Activated CD8-positive, alpha-beta T cell treated with anti-CD3 and anti-CD28 coated beads, Interleukin-2, amount 10 ng/mL, durations not matched to agents 7 days and 5 days (primary cell): ENCODE measurements around the gene RARA. TPM values are rescaled to one million over a fixed set of nuclear protein-coding genes. Genes with fewer than 3 reads are reported as not detected.

Experiments
- ATAC-seq: fragments of 150-1000 bp; cut with Tn5 transposase; one replicate; pipeline ENCODE4 v1.10.0; 2021; ENCODE audit warnings: moderate library complexity
- CTCF ChIA-PET: fragments of 350-600 bp; sonication (Branson Sonifier 250); formaldehyde crosslinking; loops from one replicate; lab custom pipeline; 2021; ENCODE audit warnings: antibody characterized with exemption; lab: Charles Lee
- POLR2A ChIA-PET: fragments of 350-600 bp; sonication (Branson Sonifier 250); formaldehyde crosslinking; loops from one replicate; lab custom pipeline; 2021; ENCODE audit warnings: antibody characterized with exemption; lab: Charles Lee
- DNase-seq: peaks from one replicate; pipeline ENCODE4 v3.0.0-alpha.2; 2020
- H3K27ac Mint-ChIP-seq: one replicate; pipeline ENCODE4 v1.8.0; 2021; ENCODE audit warnings: mild to moderate bottlenecking, mixed read lengths
- H3K27me3 Mint-ChIP-seq: one replicate; pipeline ENCODE4 v1.8.0; 2021; ENCODE audit warnings: low read depth, mixed read lengths
- H3K36me3 Mint-ChIP-seq: one replicate; pipeline ENCODE4 v1.8.0; 2021; ENCODE audit warnings: low read depth, mixed read lengths
- H3K4me1 Mint-ChIP-seq: one replicate; pipeline ENCODE4 v1.8.0; 2021; ENCODE audit warnings: low read depth, mixed read lengths
- H3K4me3 Mint-ChIP-seq: one replicate; pipeline ENCODE4 v1.8.0; 2021; ENCODE audit warnings: mild to moderate bottlenecking, mixed read lengths
- H3K9me3 Mint-ChIP-seq: one replicate; pipeline ENCODE4 v1.8.0; 2022; ENCODE audit warnings: mixed read lengths; ENCODE audit not compliant: insufficient read depth
- total RNA-seq, 2 experiments: library from RNA; stranded (reverse); gene quantifications; one replicate each; pipeline ENCODE4 v1.2.3, GENCODE V29; 2021

The RARA gene
- total RNA-seq, 2 experiments from 2014 or later, result 61.1 to 63.2 TPM

DNA sequence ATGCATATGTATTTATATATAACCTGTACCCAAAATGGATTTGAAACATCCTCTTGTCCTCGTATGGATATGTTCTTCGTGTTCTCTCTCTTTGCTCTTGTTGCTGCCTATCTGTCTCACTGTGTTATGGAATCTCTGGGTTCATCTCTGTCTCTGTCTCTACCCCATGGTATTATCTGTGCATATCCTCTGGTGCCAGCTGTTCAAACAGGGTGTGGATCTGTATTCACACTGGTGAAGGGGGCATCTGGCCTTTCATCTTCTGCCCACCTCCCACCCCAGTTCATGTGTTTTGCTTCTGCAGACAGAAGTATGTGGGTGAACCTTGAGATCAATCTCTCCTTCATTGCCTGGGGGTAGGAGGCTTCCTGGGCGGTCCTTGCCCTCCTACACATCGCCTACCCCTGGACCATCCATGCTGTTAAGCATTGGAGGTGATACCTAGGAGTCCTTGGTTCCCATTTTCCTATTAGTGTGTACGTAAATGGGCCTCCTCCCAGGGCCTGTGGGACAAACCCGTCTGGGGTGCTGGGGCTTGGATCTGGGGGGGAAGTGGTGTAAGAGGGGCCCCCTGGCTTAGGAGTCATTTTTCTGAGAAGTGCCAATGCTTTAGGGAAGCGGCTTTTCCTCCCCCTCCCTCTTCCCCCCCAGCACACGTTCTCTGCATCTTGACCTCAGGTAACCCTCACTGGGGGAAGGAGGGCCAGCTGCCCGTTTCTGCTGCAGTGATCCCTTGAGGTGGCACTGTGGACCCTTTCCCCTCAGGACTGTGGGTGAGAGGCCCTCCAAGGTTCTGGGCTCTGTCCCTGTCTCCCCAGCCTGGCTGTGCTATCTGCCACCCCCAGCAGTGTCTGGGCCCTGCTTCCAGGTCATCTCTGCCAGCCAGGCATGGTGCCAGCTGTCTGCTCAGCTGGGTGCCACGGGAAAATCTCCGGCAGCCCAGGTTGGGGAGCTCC, 21.1 kb downstream of the RARA start:
- POLR2A ChIA-PET, result interaction anchor here (1.1 to 2.2 kb wide), 3 partner anchors 9 to 14 kb away, joined by 3 to 5 read pairs (median 5); no protein-coding TSS in a partner anchor
- Mint-ChIP-seq H3K4me1 (peaks cover 95% of the 10 kb centered on the region), H3K9me3 (no peaks in the 10 kb centered on the region), H3K4me3 (peak overlapping the region; percentile 40), H3K27me3 (no peaks in the 10 kb centered on the region), H3K27ac (peak overlapping the region; percentile 77), H3K36me3 (peaks cover 64% of the 10 kb centered on the region)
- CTCF ChIA-PET, result interaction anchor here (0.6 to 2.8 kb wide), 6 partner anchors 11 to 28 kb away, joined by 3 to 17 read pairs (median 5); no protein-coding TSS in a partner anchor
- ATAC-seq, result peak; percentile 30
- DNase-seq, result peak; percentile 55

DNA sequence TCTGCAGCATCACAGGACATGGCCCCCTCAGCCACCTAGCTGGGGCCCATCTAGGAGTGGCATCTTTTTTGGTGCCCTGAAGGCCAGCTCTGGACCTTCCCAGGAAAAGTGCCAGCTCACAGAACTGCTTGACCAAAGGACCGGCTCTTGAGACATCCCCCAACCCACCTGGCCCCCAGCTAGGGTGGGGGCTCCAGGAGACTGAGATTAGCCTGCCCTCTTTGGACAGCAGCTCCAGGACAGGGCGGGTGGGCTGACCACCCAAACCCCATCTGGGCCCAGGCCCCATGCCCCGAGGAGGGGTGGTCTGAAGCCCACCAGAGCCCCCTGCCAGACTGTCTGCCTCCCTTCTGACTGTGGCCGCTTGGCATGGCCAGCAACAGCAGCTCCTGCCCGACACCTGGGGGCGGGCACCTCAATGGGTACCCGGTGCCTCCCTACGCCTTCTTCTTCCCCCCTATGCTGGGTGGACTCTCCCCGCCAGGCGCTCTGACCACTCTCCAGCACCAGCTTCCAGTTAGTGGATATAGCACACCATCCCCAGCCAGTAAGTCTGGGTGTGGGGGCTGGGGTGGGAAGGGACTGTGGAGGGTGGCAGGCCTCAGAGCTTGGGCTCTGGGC, 22.0 kb downstream of the RARA start:
- Mint-ChIP-seq H3K36me3 (peaks cover 63% of the 10 kb centered on the region), H3K4me3 (peak overlapping the region; percentile 40), H3K27me3 (no peaks in the 10 kb centered on the region), H3K9me3 (no peaks in the 10 kb centered on the region), H3K27ac (peak overlapping the region; percentile 77), H3K4me1 (peaks cover 88% of the 10 kb centered on the region)
- ChIA-PET POLR2A (interaction anchor here (1.1 to 2.2 kb wide), 3 partner anchors 9 to 15 kb away, joined by 3 to 5 read pairs (median 5); no protein-coding TSS in a partner anchor), CTCF (interaction anchor here (0.6 to 2.8 kb wide), 7 partner anchors 10 to 27 kb away, joined by 3 to 17 read pairs (median 4); no protein-coding TSS in a partner anchor)
- ATAC-seq, result no peak
- DNase-seq, result no peak

DNA sequence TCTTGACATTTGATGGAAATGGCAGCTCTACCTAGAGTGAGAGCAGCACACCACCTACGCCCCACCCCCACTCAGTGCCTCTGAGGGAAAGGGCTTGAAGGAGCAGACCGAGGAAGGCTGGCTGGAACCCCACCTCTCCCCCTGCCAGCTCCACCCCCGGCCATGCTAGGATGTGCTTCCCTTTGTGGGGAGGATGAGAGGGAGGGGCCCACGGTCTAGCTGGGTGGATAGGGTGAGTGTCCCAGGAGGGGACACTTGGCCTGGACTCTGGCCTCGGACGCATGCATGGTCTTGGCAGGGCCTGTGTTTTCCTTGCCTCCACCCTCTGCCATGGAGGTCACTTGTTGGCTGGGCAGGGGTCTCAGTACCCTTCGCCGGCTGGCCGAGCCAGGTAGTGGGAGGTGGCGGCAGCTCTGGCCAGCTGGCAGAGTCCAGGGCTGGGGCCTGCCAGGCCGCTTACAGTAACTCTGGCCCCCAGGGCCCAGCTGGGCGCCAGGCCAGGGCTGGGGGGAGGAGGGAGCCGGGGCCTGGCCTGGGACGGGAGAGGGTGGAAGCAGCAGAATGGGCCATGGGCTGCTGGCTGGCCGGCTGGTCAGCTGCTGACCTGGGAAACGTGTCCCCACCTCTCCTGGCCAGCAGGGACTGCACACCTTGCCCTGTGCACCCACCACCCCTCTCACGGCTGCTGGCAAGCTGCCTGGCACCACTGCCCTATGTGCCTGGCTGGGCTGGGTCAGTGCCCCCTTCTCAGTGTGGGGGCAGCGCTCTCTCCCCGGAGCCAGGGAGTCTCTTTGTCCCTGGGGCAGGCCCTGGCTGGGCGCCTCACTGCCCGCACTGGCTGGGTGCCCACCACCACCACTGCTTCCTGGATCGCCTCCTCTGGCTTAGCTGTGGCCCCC, 23.0 kb downstream of the RARA start:
- Mint-ChIP-seq H3K27me3 (no peaks in the 10 kb centered on the region), H3K27ac (peak overlapping the region; percentile 73), H3K36me3 (peaks cover 61% of the 10 kb centered on the region), H3K4me3 (peak overlapping the region; percentile 40), H3K9me3 (no peaks in the 10 kb centered on the region), H3K4me1 (peaks cover 84% of the 10 kb centered on the region)
- ChIA-PET CTCF (interaction anchor here (0.9 to 2.8 kb wide), 5 partner anchors 13 to 28 kb away, joined by 3 to 17 read pairs (median 4); no protein-coding TSS in a partner anchor), POLR2A (interaction anchor here (2.0 to 2.2 kb wide), 2 partner anchors 11 to 16 kb away, joined by 5 read pairs; no protein-coding TSS in a partner anchor)
- ATAC-seq (no peak), DNase-seq (peak; percentile 40)

DNA sequence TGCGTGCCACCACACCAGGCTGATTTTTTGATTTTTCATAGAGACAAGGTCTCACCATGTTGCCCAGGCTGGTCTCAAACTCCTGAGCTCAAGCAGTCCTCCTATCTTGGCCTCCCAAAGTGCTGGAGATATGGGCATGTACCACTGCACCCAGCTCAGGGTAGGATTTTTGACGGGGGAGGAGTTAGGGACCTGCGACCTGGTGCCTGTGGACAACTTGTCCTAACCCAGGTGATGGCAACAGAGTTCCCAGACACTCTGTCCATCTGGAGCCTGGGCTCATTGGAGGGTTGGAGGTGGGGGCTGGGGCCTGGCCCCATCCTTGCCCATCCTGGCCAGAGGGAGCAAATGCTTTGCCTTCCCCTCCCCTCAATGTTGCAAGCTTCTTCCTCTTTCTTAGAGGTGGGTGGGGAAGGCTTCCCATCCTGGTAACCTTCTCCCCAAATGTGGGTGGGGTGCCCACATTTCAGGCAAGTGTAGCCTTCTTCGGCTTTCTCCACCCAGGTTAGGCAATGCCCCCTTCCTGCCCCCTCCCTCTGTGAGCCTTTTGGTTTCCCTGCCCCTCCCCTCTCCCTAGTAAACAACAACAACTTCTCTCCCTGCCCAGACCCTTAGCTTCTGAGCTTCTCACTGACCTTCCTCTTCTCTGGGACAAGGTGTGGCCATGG, 24.9 kb downstream of the RARA start:
- no peak overlapping the region for H3K4me3 Mint-ChIP-seq
- no peak for ATAC-seq
- H3K27me3 Mint-ChIP-seq, result no peaks in the 10 kb centered on the region
- peaks cover 60% of the 10 kb centered on the region for H3K36me3 Mint-ChIP-seq
- peak overlapping the region; percentile 72 for H3K27ac Mint-ChIP-seq
- ChIA-PET CTCF (interaction anchor here (0.7 to 1.9 kb wide), 5 partner anchors 9 to 31 kb away, joined by 3 to 9 read pairs (median 4); no protein-coding TSS in a partner anchor), POLR2A (interaction anchor here (0.9 to 1.6 kb wide), 3 partner anchors 9 to 21 kb away, joined by 3 to 8 read pairs (median 5); no protein-coding TSS in a partner anchor)
- H3K4me1 Mint-ChIP-seq, result peaks cover 84% of the 10 kb centered on the region
- H3K9me3 Mint-ChIP-seq, result no peaks in the 10 kb centered on the region
- no peak for DNase-seq

DNA sequence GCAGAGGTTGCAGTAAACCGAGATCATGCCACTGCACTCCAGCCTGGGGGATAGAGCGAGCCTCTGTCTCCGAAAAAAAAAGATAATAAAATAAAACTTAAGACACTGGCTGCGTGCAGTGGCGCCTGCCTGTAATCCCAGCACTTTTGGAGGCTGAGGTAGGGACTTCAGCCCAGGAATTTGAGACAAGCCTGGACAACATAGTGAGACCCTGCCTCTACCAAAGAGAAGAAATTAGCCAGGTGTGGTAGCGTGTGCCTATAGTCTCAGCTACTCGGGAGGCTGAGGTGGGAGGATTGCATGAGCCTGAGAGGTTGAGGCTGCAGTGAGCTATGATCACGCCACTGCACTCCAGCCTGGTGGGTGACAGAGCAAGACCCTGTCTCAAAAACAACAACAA, 26.6 kb downstream of the RARA start:
- no peak for DNase-seq
- Mint-ChIP-seq H3K36me3 (peaks cover 70% of the 10 kb centered on the region), H3K4me3 (no peak overlapping the region), H3K27ac (no peak overlapping the region), H3K4me1 (peaks cover 86% of the 10 kb centered on the region), H3K27me3 (no peaks in the 10 kb centered on the region), H3K9me3 (no peaks in the 10 kb centered on the region)
- ChIA-PET CTCF (interaction anchor here (0.8 to 1.8 kb wide), 2 partner anchors 33 to 47 kb away, joined by 4 read pairs; no protein-coding TSS in a partner anchor), POLR2A (no interaction called here)
- no peak for ATAC-seq

DNA sequence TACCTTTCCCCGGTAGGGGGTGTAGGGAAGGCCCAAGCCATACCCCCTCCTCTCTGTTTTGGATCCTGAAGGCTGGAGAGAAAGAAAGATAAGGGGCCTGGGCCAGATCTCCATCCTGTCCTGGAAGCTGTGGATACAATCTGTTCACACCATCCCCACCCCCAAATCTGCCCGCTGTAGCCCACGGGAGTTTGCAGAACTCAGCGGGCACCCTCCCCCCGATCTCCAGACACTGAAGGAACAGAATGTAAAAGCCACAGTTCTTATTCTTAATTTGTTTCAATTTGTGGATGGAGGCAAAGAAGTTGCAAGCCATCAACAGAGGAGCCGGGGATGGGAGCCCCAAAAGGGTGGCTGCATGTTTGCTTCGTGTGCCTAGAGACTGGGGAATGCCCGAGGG, 28.4 kb downstream of the RARA start:
- no peak for ATAC-seq
- Mint-ChIP-seq H3K27me3 (no peaks in the 10 kb centered on the region), H3K4me3 (no peak overlapping the region), H3K36me3 (peaks cover 60% of the 10 kb centered on the region), H3K27ac (peak overlapping the region; percentile 71), H3K4me1 (peaks cover 79% of the 10 kb centered on the region), H3K9me3 (no peaks in the 10 kb centered on the region)
- no peak for DNase-seq
- ChIA-PET CTCF (no interaction called here), POLR2A (interaction anchor here (1.1 to 1.6 kb wide), 2 partner anchors 10 to 18 kb away, joined by 3 to 6 read pairs; no protein-coding TSS in a partner anchor)

DNA sequence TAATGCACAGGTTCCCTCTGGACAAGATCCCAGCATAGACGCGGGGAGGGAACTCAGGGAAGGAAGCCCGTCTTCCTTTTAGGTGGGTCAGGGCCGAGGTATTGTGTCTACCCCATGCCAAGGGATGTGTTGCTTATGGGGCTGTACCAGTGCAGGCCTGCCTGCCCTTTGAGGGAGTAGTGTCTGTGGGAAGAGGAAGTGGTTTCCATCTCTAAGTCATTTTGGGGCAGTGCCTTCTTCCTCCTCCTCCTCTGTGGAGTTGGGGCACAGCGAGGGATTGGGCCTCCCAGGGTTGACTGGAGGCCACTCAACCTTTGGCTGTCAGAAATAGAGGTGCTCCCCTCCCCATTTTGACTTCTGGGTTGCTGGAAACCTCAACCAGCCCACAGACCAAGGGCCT, 29.1 kb downstream of the RARA start:
- ChIA-PET POLR2A (no interaction called here), CTCF (interaction anchor here (1.9 kb wide), 1 partner anchor 17 kb away, joined by 4 read pairs; no protein-coding TSS in a partner anchor)
- H3K4me1 Mint-ChIP-seq, result peaks cover 78% of the 10 kb centered on the region
- H3K9me3 Mint-ChIP-seq, result no peaks in the 10 kb centered on the region
- peak overlapping the region; percentile 22 for H3K4me3 Mint-ChIP-seq
- no peak for DNase-seq
- peak overlapping the region; percentile 71 for H3K27ac Mint-ChIP-seq
- peaks cover 58% of the 10 kb centered on the region for H3K36me3 Mint-ChIP-seq
- H3K27me3 Mint-ChIP-seq, result no peaks in the 10 kb centered on the region
- ATAC-seq, result no peak

DNA sequence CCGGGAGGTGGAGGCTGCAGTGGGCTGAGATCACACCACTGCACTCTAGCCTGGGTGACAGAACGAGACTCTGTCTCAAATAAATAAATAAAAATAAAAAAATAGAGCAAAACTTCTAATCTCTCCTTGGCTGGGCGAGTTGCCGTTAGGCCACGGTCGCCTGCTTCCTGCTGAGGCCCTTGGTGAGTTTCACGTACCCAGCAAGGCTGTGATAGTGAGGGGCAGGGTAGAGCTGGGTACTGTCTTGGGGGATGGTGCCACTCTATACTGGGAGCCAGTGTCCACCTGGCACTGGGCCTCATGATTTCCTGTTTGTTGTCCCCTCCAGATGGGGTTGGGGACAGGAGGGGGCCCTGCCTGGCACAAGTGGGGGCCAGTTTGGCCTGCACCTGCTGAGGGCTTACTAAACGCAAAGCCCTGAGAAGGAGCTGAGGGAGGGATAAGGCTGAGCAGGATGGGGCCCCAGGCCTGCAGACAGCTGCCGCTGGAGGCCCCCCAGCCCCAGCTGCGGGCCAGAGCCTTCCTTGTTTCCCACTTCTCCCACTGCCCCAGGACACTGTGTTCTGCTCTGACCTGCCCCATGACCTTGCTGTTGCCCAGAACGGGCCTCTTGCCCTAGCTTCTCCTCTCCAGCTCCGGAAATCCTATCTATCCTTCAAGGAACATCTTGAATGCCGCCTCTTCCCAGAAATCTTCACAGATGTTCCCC, 30.1 kb downstream of the RARA start:
- ChIA-PET CTCF (interaction anchor here (1.0 to 2.4 kb wide), 6 partner anchors 11 to 193 kb away, joined by 3 to 14 read pairs (median 3); no protein-coding TSS in a partner anchor), POLR2A (interaction anchor here (1.3 to 3.4 kb wide), 2 partner anchors 12 to 16 kb away, joined by 5 to 20 read pairs; no protein-coding TSS in a partner anchor)
- no peak for ATAC-seq
- H3K9me3 Mint-ChIP-seq, result no peaks in the 10 kb centered on the region
- H3K27ac Mint-ChIP-seq, result peak overlapping the region; percentile 48
- H3K4me1 Mint-ChIP-seq, result peaks cover 78% of the 10 kb centered on the region
- H3K4me3 Mint-ChIP-seq, result no peak overlapping the region
- no peak for DNase-seq
- H3K36me3 Mint-ChIP-seq, result peaks cover 57% of the 10 kb centered on the region
- no peaks in the 10 kb centered on the region for H3K27me3 Mint-ChIP-seq

DNA sequence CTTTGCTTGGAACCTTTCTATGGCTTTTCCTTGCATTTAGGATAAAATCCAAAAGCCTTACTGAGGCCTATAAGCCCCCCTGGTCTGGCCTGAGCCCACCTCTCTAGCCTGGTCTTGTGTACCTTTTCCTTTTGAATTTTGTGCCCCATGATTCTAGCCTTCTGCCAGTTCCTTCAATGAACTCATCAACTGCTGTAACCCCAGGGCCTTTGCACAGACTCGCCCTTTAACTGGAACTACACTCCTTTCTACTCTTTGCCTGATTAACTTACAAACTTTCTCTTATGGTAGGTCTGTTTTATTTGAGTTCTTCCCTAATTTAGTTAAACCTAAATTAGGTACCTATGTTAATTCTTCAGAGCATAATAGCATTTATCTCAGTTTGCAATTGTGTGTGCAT, 31.3 kb downstream of the RARA start:
- Mint-ChIP-seq H3K4me1 (peaks cover 77% of the 10 kb centered on the region), H3K4me3 (no peak overlapping the region)

More for the DNA sequence above, 31.3 kb downstream of the RARA start:
- CTCF ChIA-PET, result interaction anchor here (0.7 to 2.4 kb wide), 11 partner anchors 13 to 52 kb away, joined by 3 to 14 read pairs (median 3); no protein-coding TSS in a partner anchor
- Mint-ChIP-seq H3K27me3 (no peaks in the 10 kb centered on the region), H3K9me3 (no peaks in the 10 kb centered on the region), H3K36me3 (peaks cover 57% of the 10 kb centered on the region), H3K27ac (peak overlapping the region; percentile 90)
- POLR2A ChIA-PET, result interaction anchor here (1.6 to 3.4 kb wide), 2 partner anchors 15 to 17 kb away, joined by 8 to 20 read pairs; no protein-coding TSS in a partner anchor
- ATAC-seq (no peak), DNase-seq (no peak)
